CD4-positive, alpha-beta T cell treated with Interleukin-4 for 4 hours (primary cell): ENCODE measurements around the gene PROSER3.
"Not testable (repeated sequence)": the region's sequence is repeated elsewhere in the genome, so short reads cannot be mapped to it uniquely, and the experiment has no call there.

Source experiments
- DNase-seq: peaks from one replicate; pipeline ENCODE4 v3.0.0-alpha.2; 2020

PROSER3 gene

GRCh38 chr19:35722897-35723296, 35.1 kb upstream of the PROSER3 start:
- no peak for DNase-seq

GRCh38 chr19:35723671-35724070, 34.3 kb upstream of the PROSER3 start:
- DNase-seq, result no peak

GRCh38 chr19:35724132-35724531, 33.8 kb upstream of the PROSER3 start:
- not testable (repeated sequence) for DNase-seq

GRCh38 chr19:35724560-35724959, 33.4 kb upstream of the PROSER3 start:
- no peak for DNase-seq

GRCh38 chr19:35725216-35725861, 32.6 kb upstream of the PROSER3 start:
- DNase-seq, result no peak

GRCh38 chr19:35727053-35727955, 30.7 kb upstream of the PROSER3 start:
- DNase-seq, result no peak

- no peak for DNase-seq
These were observed 29.8 kb upstream of the PROSER3 start for GRCh38 chr19:35727956-35728706.

- no peak for DNase-seq
These were observed 29.0 kb upstream of the PROSER3 start for GRCh38 chr19:35729021-35729420.

GRCh38 chr19:35729763-35730162, 28.2 kb upstream of the PROSER3 start:
- no peak for DNase-seq

GRCh38 chr19:35730326-35730725, 27.6 kb upstream of the PROSER3 start:
- DNase-seq, result no peak

- no peak for DNase-seq
These were observed 26.6 kb upstream of the PROSER3 start for GRCh38 chr19:35731353-35731752.

- no peak for DNase-seq
These were observed 26.1 kb upstream of the PROSER3 start for GRCh38 chr19:35731779-35732405.

- no peak for DNase-seq
These were observed 25.3 kb upstream of the PROSER3 start for GRCh38 chr19:35732540-35733179.

GRCh38 chr19:35733180-35734125, 24.5 kb upstream of the PROSER3 start:
- no peak for DNase-seq

GRCh38 chr19:35734273-35734672, 23.7 kb upstream of the PROSER3 start:
- no peak for DNase-seq

- no peak for DNase-seq
These were observed 23.1 kb upstream of the PROSER3 start for GRCh38 chr19:35734889-35735288.

GRCh38 chr19:35736913-35737886, 20.8 kb upstream of the PROSER3 start:
- DNase-seq, result no peak

- DNase-seq, result no peak
These were observed 19.7 kb upstream of the PROSER3 start for GRCh38 chr19:35738021-35738886.

- DNase-seq, result no peak
These were observed 19.1 kb upstream of the PROSER3 start for GRCh38 chr19:35738887-35739229.
